Peyer's patch (tissue), 4 donors: ENCODE results near the gene FCN1.

Source experiments
- CTCF ChIP-seq, 6 experiments: fragments of 450-650 bp in 4 of 6; fragments of 200-600 bp in 2 of 6; sonication (generic) in 1 of 6; IDR thresholded peaks; one replicate each; pipeline ENCODE4 v1.5.1; 2017 to 2019; ENCODE audit warnings: antibody characterized with exemption in 6 of 6, mild to moderate bottlenecking in 3 of 6, moderate library complexity in 1 of 6
- POLR2A ChIP-seq, 2 donors: fragments of 450-650 bp; IDR thresholded peaks; one replicate each; pipeline ENCODE4 v1.5.1; 2017; ENCODE audit warnings: antibody characterized with exemption in 2 of 2, mild to moderate bottlenecking in 2 of 2, moderate library complexity in 2 of 2

GRCh38 chr9:134922932-134923240 is 5.2 kb upstream of the FCN1 start:
- TF ChIP-seq CTCF (IDR thresholded peaks at IDR 0.05) (no peak), POLR2A (IDR thresholded peaks at IDR 0.05) (no peak)
